Esophagus squamous epithelium (tissue), 5 donors: Measurements from ENCODE around the gene MTHFR. TPM values are rescaled to one million over a fixed set of nuclear protein-coding genes. Genes with fewer than 3 reads are reported as not detected.

Experiments
- DNase-seq: peaks from one replicate; lab custom pipeline; 2025; lab: John Stamatoyannopoulos, UW
- H3K27ac ChIP-seq, 4 donors: fragments of 200-600 bp; sonication (generic); one replicate each; pipeline ENCODE4 v1.5.1; 2016 to 2019; ENCODE audit warnings: mild to moderate bottlenecking in 1 of 4
- H3K27me3 ChIP-seq, 4 donors: fragments of 200-600 bp; sonication (generic); 1 replicate in 3 of 4; 2 replicates in 1 of 4; pipeline versions ENCODE4 v1.5.1 to v1.6.0; 2017 to 2021; ENCODE audit warnings: antibody characterized with exemption in 1 of 4
- H3K36me3 ChIP-seq, 3 donors: fragments of 200-600 bp; sonication (generic); one replicate each; pipeline ENCODE4 v1.5.1; 2016 to 2019
- H3K4me1 ChIP-seq, 3 donors: fragments of 200-600 bp; sonication (generic); one replicate each; pipeline ENCODE4 v1.5.1; 2017 to 2019
- H3K4me3 ChIP-seq, 4 donors: fragments of 200-600 bp; sonication (generic); 1 replicate in 3 of 4; 2 replicates in 1 of 4; pipeline ENCODE4 v1.5.1; 2016 to 2019; ENCODE audit warnings: mild to moderate bottlenecking in 2 of 4, moderate library complexity in 1 of 4
- H3K9me3 ChIP-seq, 3 donors: fragments of 200-600 bp; sonication (generic); one replicate each; pipeline ENCODE4 v1.5.1; 2016 to 2019
- CTCF ChIP-seq, 6 experiments: fragments of 450-650 bp in 4 of 6; fragments of 200-600 bp in 2 of 6; sonication (generic) in 2 of 6; IDR thresholded peaks; one replicate each; pipeline ENCODE4 v1.5.1; 2016 to 2019; ENCODE audit warnings: antibody characterized with exemption in 6 of 6, mild to moderate bottlenecking in 4 of 6, moderate library complexity in 4 of 6
- POLR2A ChIP-seq, 4 donors: fragments of 450-650 bp; IDR thresholded peaks; one replicate each; pipeline ENCODE4 v1.6.1; 2017; ENCODE audit warnings: antibody characterized with exemption in 4 of 4, mild to moderate bottlenecking in 4 of 4, moderate library complexity in 3 of 4
- WGBS, 2 donors: methylation state at CpG; one replicate each; pipeline ENCODE4 v1.1.5; 2018; 5-methylcytosine and 5-hydroxymethylcytosine counted together
- intact Hi-C: fragments of 100-400 bp; cut with DNase I; formaldehyde crosslinking; loops from one replicate; pipeline ENCODE4 v1.15.0; 2022
- total RNA-seq, 4 donors: library from RNA; depleted of rRNA; stranded (reverse); fragments of >200 nt; gene quantifications; one replicate each; pipeline ENCODE4 v1.1.0, GENCODE V29; 2016
- donor health status: DM: yes; HTN: yes; CAD: no.

MTHFR gene
- total RNA-seq, 4 donors from 2014 or later, result 15.6 to 30.1 (median 25.4) TPM

GRCh38 chr1:11831945-11832725 is 26.4 kb upstream of the MTHFR start:
- peaks cover 33 to 100% (median 64%) of the 10 kb centered on the region in 3 donors for H3K36me3 ChIP-seq
- no peaks in the 10 kb centered on the region for H3K27me3 ChIP-seq
- no peaks in the 10 kb centered on the region for H3K9me3 ChIP-seq
- no peaks in the 10 kb centered on the region for H3K4me1 ChIP-seq
- TF ChIP-seq CTCF (IDR thresholded peaks at IDR 0.05) (no peak), POLR2A (IDR thresholded peaks at IDR 0.05) (no peak)
- intact Hi-C loops, result loop anchor here (10.0 kb wide), 1 partner anchor 133 kb away; no protein-coding TSS in a partner anchor
- no peak overlapping the region for H3K27ac ChIP-seq
- DNase-seq, result no peak
- H3K4me3 ChIP-seq, result no peak overlapping the region
- WGBS, 2 donors, result 83 to 86% methylated on average over 9 of the region's 9 CpGs

- intact Hi-C loops, result no loop called here
- TF ChIP-seq POLR2A (IDR thresholded peaks at IDR 0.05), result no peak
- no peak for TF ChIP-seq CTCF (IDR thresholded peaks at IDR 0.05)
- 87 to 95% methylated on average over 7 to 16 of the region's 19 CpGs for WGBS, 2 donors
- Histone ChIP-seq H3K4me3 (no peak overlapping the region), H3K36me3 (peaks cover 19 to 100% (median 35%) of the 10 kb centered on the region in 3 donors), H3K27ac (no peak overlapping the region), H3K27me3 (no peaks in the 10 kb centered on the region), H3K9me3 (no peaks in the 10 kb centered on the region), H3K4me1 (no peaks in the 10 kb centered on the region)
- no peak for DNase-seq
Observed at GRCh38 chr1:11828511-11828910, 22.7 kb upstream of the MTHFR start.

- H3K27me3 ChIP-seq, result no peaks in the 10 kb centered on the region
- no peaks in the 10 kb centered on the region for H3K9me3 ChIP-seq
- H3K36me3 ChIP-seq, result peaks cover 19 to 100% (median 27%) of the 10 kb centered on the region in 3 donors
- no peaks in the 10 kb centered on the region for H3K4me1 ChIP-seq
- intact Hi-C loops, result no loop called here
- 93 to 96% methylated on average over 2 to 7 of the region's 9 CpGs for WGBS, 2 donors
- H3K4me3 ChIP-seq, result no peak overlapping the region
- TF ChIP-seq POLR2A (IDR thresholded peaks at IDR 0.05) (no peak), CTCF (IDR thresholded peaks at IDR 0.05) (no peak)
- H3K27ac ChIP-seq, result no peak overlapping the region
- no peak for DNase-seq
Observed at GRCh38 chr1:11826946-11827345, 21.2 kb upstream of the MTHFR start.

GRCh38 chr1:11825131-11825530 is 19.4 kb upstream of the MTHFR start:
- H3K9me3 ChIP-seq, result no peaks in the 10 kb centered on the region
- WGBS, 2 donors, result 89 to 94% methylated on average over 6 to 7 of the region's 7 CpGs
- H3K4me1 ChIP-seq, result no peaks in the 10 kb centered on the region
- no peak overlapping the region for H3K27ac ChIP-seq
- no peak for DNase-seq
- no peaks in the 10 kb centered on the region for H3K27me3 ChIP-seq
- TF ChIP-seq CTCF (IDR thresholded peaks at IDR 0.05), result no peak
- TF ChIP-seq POLR2A (IDR thresholded peaks at IDR 0.05), result no peak
- H3K36me3 ChIP-seq, result peaks cover 19 to 100% (median 24%) of the 10 kb centered on the region in 3 donors
- no peak overlapping the region for H3K4me3 ChIP-seq
- intact Hi-C loops, result no loop called here

- H3K36me3 ChIP-seq, result peaks cover 11 to 100% (median 25%) of the 10 kb centered on the region in 3 donors
- no peak for TF ChIP-seq CTCF (IDR thresholded peaks at IDR 0.05)
- TF ChIP-seq POLR2A (IDR thresholded peaks at IDR 0.05), result no peak
- no peak for DNase-seq
Observed at GRCh38 chr1:11823366-11824137, 17.8 kb upstream of the MTHFR start.

More at GRCh38 chr1:11823366-11824137, 17.8 kb upstream of the MTHFR start:
- Histone ChIP-seq H3K4me3 (no peak overlapping the region), H3K4me1 (no peaks in the 10 kb centered on the region), H3K27me3 (no peaks in the 10 kb centered on the region), H3K9me3 (no peaks in the 10 kb centered on the region), H3K27ac (no peak overlapping the region)
- intact Hi-C loops, result no loop called here
- 82 to 87% methylated on average over 10 to 13 of the region's 17 CpGs for WGBS, 2 donors
